GM21737 (cell line): Measurements from ENCODE around the gene NPAS2.

Experiments used
- ATAC-seq: cut with Tn5 transposase; IDR thresholded peaks from one replicate; pipeline ENCODE4 v1.9.1; 2021; ENCODE audit warnings: mild to moderate bottlenecking, moderate library complexity; ENCODE audit not compliant: unreplicated experiment

Gene NPAS2

GRCh38 chr2:100938031-100939026, 118.4 kb downstream of the NPAS2 start:
- ATAC-seq, result no peak

GRCh38 chr2:100939445-100939844, 119.5 kb downstream of the NPAS2 start:
- no peak for ATAC-seq

- ATAC-seq, result no peak
Measured at GRCh38 chr2:100940240-100940639, 120.3 kb downstream of the NPAS2 start.

GRCh38 chr2:100940766-100941645, 121.1 kb downstream of the NPAS2 start:
- ATAC-seq, result no peak

GRCh38 chr2:100941646-100942240, 121.8 kb downstream of the NPAS2 start:
- ATAC-seq, result no peak

- no peak for ATAC-seq
Measured at GRCh38 chr2:100944617-100945432, 124.9 kb downstream of the NPAS2 start.

- ATAC-seq, result no peak
Measured at GRCh38 chr2:100945433-100945740, 125.4 kb downstream of the NPAS2 start.

- ATAC-seq, result no peak
Measured at GRCh38 chr2:100945930-100946607, 126.1 kb downstream of the NPAS2 start.

GRCh38 chr2:100948942-100949811, 129.2 kb downstream of the NPAS2 start:
- ATAC-seq, result no peak

- no peak for ATAC-seq
Measured at GRCh38 chr2:100952512-100952911, 132.6 kb downstream of the NPAS2 start.

- ATAC-seq, result no peak
Measured at GRCh38 chr2:100953406-100954043, 133.6 kb downstream of the NPAS2 start.

GRCh38 chr2:100954044-100954420, 134.1 kb downstream of the NPAS2 start:
- no peak for ATAC-seq

GRCh38 chr2:100955226-100955625, 135.3 kb downstream of the NPAS2 start:
- ATAC-seq, result no peak

GRCh38 chr2:100956081-100956480, 136.1 kb downstream of the NPAS2 start:
- ATAC-seq, result no peak

GRCh38 chr2:100957996-100958653, 138.2 kb downstream of the NPAS2 start:
- no peak for ATAC-seq

GRCh38 chr2:100959225-100959880, 139.4 kb downstream of the NPAS2 start:
- ATAC-seq, result no peak

- ATAC-seq, result no peak
Measured at GRCh38 chr2:100960688-100961087, 140.7 kb downstream of the NPAS2 start.
